PC-9 (cell line): ENCODE results near the gene SPSB2. TPM values are rescaled to one million over a fixed set of nuclear protein-coding genes. Genes with fewer than 3 reads are reported as not detected.

Experiments
- BruUV-seq: library from RNA; stranded (reverse); fragments of 400-500 nt; replicated peaks from 2 replicates; lab custom pipeline; 2021; lab: Mats Ljungman, UMichigan
- CTCF ChIA-PET: fragments of 300-600 bp; sonication (Branson Sonifier 250); formaldehyde crosslinking; loops from one replicate; lab custom pipeline; 2022; ENCODE audit warnings: antibody characterized with exemption; lab: Charles Lee
- POLR2A ChIA-PET: fragments of 300-600 bp; sonication (Branson Sonifier 250); formaldehyde crosslinking; loops from one replicate; lab custom pipeline; 2022; ENCODE audit warnings: antibody characterized with exemption; ENCODE audit not compliant: unreplicated experiment; lab: Charles Lee
- DNase-seq, 2 experiments: peaks; one replicate each; pipeline versions ENCODE4 v3.0.0 to v3.0.0-alpha.2; 2015 to 2022; ENCODE audit warnings: mixed read lengths in 1 of 2
- H2AFZ ChIP-seq: fragments of 200-600 bp; sonication (generic); 2 replicates; pipeline ENCODE4 v1.8.1; 2017; ENCODE audit warnings: antibody characterized with exemption
- H3F3A ChIP-seq: fragments of 200-600 bp; sonication (generic); 2 replicates; pipeline ENCODE4 v1.8.1; 2017; ENCODE audit warnings: antibody characterized with exemption, mild to moderate bottlenecking, low read depth; ENCODE audit not compliant: insufficient read depth
- H3K27ac ChIP-seq: fragments of 200-600 bp; sonication (generic); 2 replicates; pipeline ENCODE4 v1.6.1; 2016; ENCODE audit warnings: mixed run types
- H3K27me3 ChIP-seq: fragments of 200-600 bp; sonication (generic); 2 replicates; pipeline ENCODE4 v1.6.1; 2016; ENCODE audit warnings: low read depth, mixed run types; ENCODE audit not compliant: insufficient read depth
- H3K36me3 ChIP-seq: fragments of 200-600 bp; sonication (generic); 2 replicates; pipeline ENCODE4 v1.6.1; 2016; ENCODE audit warnings: low read depth, mixed run types
- H3K4me1 ChIP-seq: fragments of 200-600 bp; sonication (generic); replicated peaks from 2 replicates; pipeline ENCODE4 v1.6.1; 2016; ENCODE audit warnings: mixed run types; ENCODE audit not compliant: insufficient read depth
- H3K4me2 ChIP-seq: fragments of 200-600 bp; sonication (generic); 2 replicates; pipeline ENCODE4 v1.6.1; 2017; ENCODE audit warnings: mixed run types
- H3K4me3 ChIP-seq: fragments of 200-600 bp; sonication (generic); 2 replicates; pipeline ENCODE4 v1.6.1; 2016; ENCODE audit warnings: mixed run types
- H3K79me2 ChIP-seq: fragments of 200-600 bp; sonication (generic); 2 replicates; pipeline ENCODE4 v1.6.1; 2017; ENCODE audit warnings: low read depth, mixed run types
- H3K9me2 ChIP-seq: fragments of 200-600 bp; sonication (generic); 2 replicates; pipeline ENCODE4 v1.8.1; 2017; ENCODE audit warnings: mild to moderate bottlenecking; ENCODE audit not compliant: insufficient read depth
- H3K9me3 ChIP-seq: fragments of 200-600 bp; sonication (generic); 2 replicates; pipeline ENCODE4 v1.8.1; 2016; ENCODE audit warnings: low read depth; ENCODE audit not compliant: insufficient read depth
- H4K20me1 ChIP-seq: fragments of 200-600 bp; sonication (generic); 2 replicates; pipeline ENCODE4 v1.8.1; 2017; ENCODE audit not compliant: insufficient read depth
- EZH2 ChIP-seq: fragments of 200-600 bp; sonication (generic); IDR thresholded peaks from 2 replicates; pipeline ENCODE4 v1.8.0; 2017; ENCODE audit warnings: antibody characterized with exemption, low read depth
- intact Hi-C: fragments of 100-400 bp; cut with micrococcal nuclease; formaldehyde crosslinking; loops from one replicate; pipeline ENCODE4 v1.10.0; 2022; ENCODE audit not compliant: unreplicated experiment
- total RNA-seq: library from RNA; stranded (reverse); gene quantifications from 2 replicates; pipeline ENCODE4 v1.2.3, GENCODE V29; 2021
- TF ChIP-seq, protein P1 (sequence below): fragments of 200-600 bp; sonication (generic); conservative IDR thresholded peaks from 2 replicates; pipeline ENCODE4 v1.6.1; 2017; ENCODE audit warnings: mixed run types, antibody characterized with exemption, mild to moderate bottlenecking, moderate library complexity

Gene SPSB2
- total RNA-seq, 1 experiment from 2014 or later, result 28.9 TPM

DNA sequence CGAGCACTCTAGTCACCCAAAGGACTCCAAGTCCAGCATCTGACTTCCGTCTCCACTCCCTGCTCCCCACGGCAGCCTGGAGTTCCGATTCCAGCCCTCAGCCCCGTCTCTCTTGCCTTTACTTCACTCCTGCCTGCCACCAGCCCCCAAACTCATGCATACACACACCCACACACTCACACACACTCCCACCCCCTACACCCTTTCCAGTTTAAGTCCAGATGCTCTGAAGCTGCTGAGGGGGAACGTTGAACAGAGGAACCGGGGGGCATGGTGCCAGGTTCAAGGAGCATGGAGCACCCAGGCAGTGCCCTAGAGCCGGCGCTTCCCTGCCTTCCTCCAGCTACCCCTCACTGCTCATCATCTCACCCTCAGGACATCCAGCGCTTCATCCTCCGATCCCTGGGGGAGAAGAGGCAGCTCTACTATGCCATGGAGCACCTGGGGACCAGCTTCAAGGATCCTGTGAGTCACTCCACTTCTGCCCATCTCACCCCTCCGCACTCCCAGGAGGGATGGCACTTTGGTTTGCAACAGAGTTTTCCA lies 41.6 kb downstream of the SPSB2 start:
- Histone ChIP-seq H2AFZ (no peak overlapping the region), H3K4me3 (no peak overlapping the region), H3F3A (no peaks in the 10 kb centered on the region), H3K4me1 (no peaks in the 10 kb centered on the region), H3K27ac (no peak overlapping the region), H4K20me1 (no peaks in the 10 kb centered on the region), H3K9me3 (no peaks in the 10 kb centered on the region), H3K4me2 (no peak overlapping the region), H3K36me3 (no peaks in the 10 kb centered on the region), H3K79me2 (no peaks in the 10 kb centered on the region), H3K27me3 (peaks cover 63% of the 10 kb centered on the region), H3K9me2 (no peaks in the 10 kb centered on the region)
- ChIA-PET CTCF (interaction anchor here (0.6 to 0.7 kb wide), 2 partner anchors 140 to 299 kb away, joined by 6 to 7 read pairs; no protein-coding TSS in a partner anchor), POLR2A (interaction anchor here (0.5 kb wide), 1 partner anchor 23 kb away, joined by 3 read pairs; no protein-coding TSS in a partner anchor)
- BruUV-seq, result no TSS peak
- no peak for DNase-seq
- intact Hi-C loops, result no loop called here
- TF ChIP-seq, protein P1, sequence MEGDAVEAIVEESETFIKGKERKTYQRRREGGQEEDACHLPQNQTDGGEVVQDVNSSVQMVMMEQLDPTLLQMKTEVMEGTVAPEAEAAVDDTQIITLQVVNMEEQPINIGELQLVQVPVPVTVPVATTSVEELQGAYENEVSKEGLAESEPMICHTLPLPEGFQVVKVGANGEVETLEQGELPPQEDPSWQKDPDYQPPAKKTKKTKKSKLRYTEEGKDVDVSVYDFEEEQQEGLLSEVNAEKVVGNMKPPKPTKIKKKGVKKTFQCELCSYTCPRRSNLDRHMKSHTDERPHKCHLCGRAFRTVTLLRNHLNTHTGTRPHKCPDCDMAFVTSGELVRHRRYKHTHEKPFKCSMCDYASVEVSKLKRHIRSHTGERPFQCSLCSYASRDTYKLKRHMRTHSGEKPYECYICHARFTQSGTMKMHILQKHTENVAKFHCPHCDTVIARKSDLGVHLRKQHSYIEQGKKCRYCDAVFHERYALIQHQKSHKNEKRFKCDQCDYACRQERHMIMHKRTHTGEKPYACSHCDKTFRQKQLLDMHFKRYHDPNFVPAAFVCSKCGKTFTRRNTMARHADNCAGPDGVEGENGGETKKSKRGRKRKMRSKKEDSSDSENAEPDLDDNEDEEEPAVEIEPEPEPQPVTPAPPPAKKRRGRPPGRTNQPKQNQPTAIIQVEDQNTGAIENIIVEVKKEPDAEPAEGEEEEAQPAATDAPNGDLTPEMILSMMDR, result no peak
- TF ChIP-seq EZH2, result no peak

DNA sequence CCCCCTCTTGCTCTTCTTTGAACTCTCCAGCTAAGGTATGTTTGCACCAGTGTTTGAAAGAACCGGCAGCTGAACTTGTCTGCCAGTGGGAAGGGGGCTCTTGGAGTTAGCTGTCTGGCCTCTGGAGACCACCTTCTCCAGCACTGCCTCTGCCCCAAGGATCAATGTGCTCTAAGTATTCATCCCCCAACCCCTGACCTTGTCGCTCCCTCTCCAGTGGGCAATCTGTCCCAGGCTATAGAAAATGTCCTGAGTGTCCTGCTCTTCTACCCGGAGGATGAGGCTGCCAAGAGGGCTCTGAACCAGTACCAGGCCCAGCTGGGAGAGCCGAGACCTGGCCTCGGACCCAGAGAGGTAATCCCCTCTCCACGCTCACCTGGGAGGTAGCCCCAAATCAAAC lies 42.1 kb downstream of the SPSB2 start:
- H3K79me2 ChIP-seq, result no peaks in the 10 kb centered on the region
- no peaks in the 10 kb centered on the region for H3K4me1 ChIP-seq
- peaks cover 69% of the 10 kb centered on the region for H3K27me3 ChIP-seq
- no peak for DNase-seq
- no peaks in the 10 kb centered on the region for H3F3A ChIP-seq
- H3K9me3 ChIP-seq, result no peaks in the 10 kb centered on the region
- POLR2A ChIA-PET, result interaction anchor here (0.6 kb wide), 1 partner anchor 20 kb away, joined by 4 read pairs; the partner anchor contains the start of gene CDCA3
- no peak for TF ChIP-seq EZH2
- CTCF ChIA-PET, result interaction anchor here (0.6 to 0.7 kb wide), 2 partner anchors 64 to 299 kb away, joined by 3 to 7 read pairs; no protein-coding TSS in a partner anchor
- BruUV-seq, result no TSS peak
- no peaks in the 10 kb centered on the region for H3K36me3 ChIP-seq
- H3K9me2 ChIP-seq, result no peaks in the 10 kb centered on the region
- intact Hi-C loops, result no loop called here
- H3K4me2 ChIP-seq, result no peak overlapping the region
- H2AFZ ChIP-seq, result no peak overlapping the region
- no peaks in the 10 kb centered on the region for H4K20me1 ChIP-seq
- no peak overlapping the region for H3K4me3 ChIP-seq
- no peak overlapping the region for H3K27ac ChIP-seq

DNA sequence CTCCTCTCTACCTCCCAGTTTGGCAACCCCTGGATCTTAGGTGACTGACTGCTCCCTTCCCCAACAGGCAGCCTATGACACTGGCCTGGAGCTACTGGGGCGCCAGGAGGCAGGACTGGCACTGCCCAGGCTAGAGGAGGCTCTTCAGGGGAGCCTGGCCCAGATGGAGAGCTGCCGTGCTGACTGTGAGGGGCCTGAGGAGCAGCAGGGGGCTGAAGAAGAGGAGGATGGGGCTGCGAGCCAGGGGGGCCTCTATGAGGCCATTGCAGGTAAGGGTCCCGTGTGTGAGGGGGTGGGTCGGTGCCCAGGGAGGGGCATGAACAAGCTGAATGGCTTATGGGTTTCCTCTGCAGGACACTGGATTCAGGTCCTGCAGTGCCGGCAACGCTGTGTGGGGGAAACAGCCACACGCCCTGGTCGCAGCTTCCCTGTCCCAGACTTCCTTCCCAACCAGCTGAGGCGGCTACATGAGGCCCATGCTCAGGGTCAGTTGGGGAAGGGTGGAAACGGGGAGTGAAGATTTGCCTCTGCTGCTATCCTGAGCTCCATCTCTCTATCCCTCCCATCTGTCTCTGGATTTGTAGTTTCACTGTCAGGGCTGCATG lies 42.7 kb downstream of the SPSB2 start:
- no peak for TF ChIP-seq EZH2
- TF ChIP-seq, protein P1, result no peak
- no peak overlapping the region for H2AFZ ChIP-seq
- DNase-seq, result no peak
- H3K9me2 ChIP-seq, result no peaks in the 10 kb centered on the region
- no peak overlapping the region for H3K27ac ChIP-seq
- no TSS peak for BruUV-seq
- no peaks in the 10 kb centered on the region for H3K36me3 ChIP-seq
- H3K4me2 ChIP-seq, result no peak overlapping the region
- POLR2A ChIA-PET, result interaction anchor here (0.6 kb wide), 1 partner anchor 21 kb away, joined by 4 read pairs; the partner anchor contains the start of gene CDCA3
- H4K20me1 ChIP-seq, result no peaks in the 10 kb centered on the region
- no peaks in the 10 kb centered on the region for H3K9me3 ChIP-seq
- no peaks in the 10 kb centered on the region for H3F3A ChIP-seq
- H3K4me1 ChIP-seq, result no peaks in the 10 kb centered on the region
- intact Hi-C loops, result no loop called here
- CTCF ChIA-PET, result interaction anchor here (0.6 kb wide), 1 partner anchor 63 kb away, joined by 3 read pairs; no protein-coding TSS in a partner anchor
- peaks cover 73% of the 10 kb centered on the region for H3K27me3 ChIP-seq
- H3K4me3 ChIP-seq, result no peak overlapping the region
- no peaks in the 10 kb centered on the region for H3K79me2 ChIP-seq
